ENCODE results near the gene SCN1A. TPM values are rescaled to one million over a fixed set of nuclear protein-coding genes. Genes with fewer than 3 reads are reported as not detected.

The SCN1A gene
- total and polyA plus RNA-seq, 12 donors: 0.11 to 1.3 (median 0.41) TPM; not detected in 1

GRCh38 chr2:165957030-165957675, 170.7 kb downstream of the SCN1A start:
- Histone ChIP-seq H3K27ac (no peak overlapping the region), H3K27me3 (no peaks in the 10 kb centered on the region), H3K4me3 (peak overlapping the region in 1 of 10 donors; percentile 23), H3K9me3 (no peaks in the 10 kb centered on the region), H3K36me3 (no peaks in the 10 kb centered on the region), H3K4me1 (peaks cover 3 to 20% (median 17%) of the 10 kb centered on the region in 9 donors)
- intact Hi-C loops (cut with DNase I): loop anchor here in 4 of 10 donors (5.0 to 10.0 kb wide), 2 partner anchors 168 to 170 kb away; partner anchors contain the start of gene SCN1A (in 4 of the 4)
- WGBS, 2 donors: 80 to 86% methylated on average over 56 to 60 of the region's 60 CpGs
- DNase-seq: peak in 1 of 2 donors; percentile 15
- no peak for TF ChIP-seq CTCF (IDR thresholded peaks at IDR 0.05)
- no peak for ATAC-seq

GRCh38 chr2:165953655-165954606, 173.9 kb downstream of the SCN1A start, which contains the start of gene TTC21B:
TSS of gene TTC21B (minus strand) at chr2:165953776. CDS start at chr2:165953705, 71 bp downstream.
- Histone ChIP-seq H3K4me3 (peak within 1 kb of the TSS; percentile 59 to 84 (median 79)), H3K36me3 (peaks cover 0 to 7% (median 3%) of the 10 kb centered on the region in 9 donors), H3K4me1 (peaks cover 3 to 35% (median 20%) of the 10 kb centered on the region in 9 donors), H3K27me3 (no peaks in the 10 kb centered on the region), H3K27ac (peak within 1 kb of the TSS; percentile 56 to 92 (median 84)), H3K9me3 (no peaks in the 10 kb centered on the region)
- intact Hi-C loops (cut with DNase I): loop anchor here in 9 of 10 donors (2.0 to 10.0 kb wide), 4 partner anchors 171 to 228 kb away; partner anchors contain the start of gene SCN1A (in 8 of the 9)
- TF ChIP-seq CTCF (IDR thresholded peaks at IDR 0.05): peak; percentile 75 to 89 (median 85)
- WGBS, 2 donors: 0 to 1% methylated on average over 55 of the region's 55 CpGs
- DNase-seq (peak; percentile 96), ATAC-seq (peak; percentile 99 to 100 (median 100))

- 0% methylated on average over 24 of the region's 24 CpGs for WGBS, 2 donors
- no peak for TF ChIP-seq CTCF (IDR thresholded peaks at IDR 0.05)
Measured at GRCh38 chr2:165953306-165953654, 174.5 kb downstream of the SCN1A start.

More at GRCh38 chr2:165953306-165953654, 174.5 kb downstream of the SCN1A start:
- Histone ChIP-seq H3K4me3 (peak overlapping the region; percentile 59 to 84 (median 79)), H3K9me3 (no peaks in the 10 kb centered on the region), H3K27me3 (no peaks in the 10 kb centered on the region), H3K27ac (peak overlapping the region; percentile 56 to 92 (median 84)), H3K4me1 (peaks cover 3 to 35% (median 20%) of the 10 kb centered on the region in 9 donors), H3K36me3 (peaks cover 0 to 14% (median 9%) of the 10 kb centered on the region in 9 donors)
- DNase-seq (no peak), ATAC-seq (peak; percentile 36 to 87 (median 59))
- intact Hi-C loops (cut with DNase I): loop anchor here in 9 of 10 donors (5.0 to 10.0 kb wide), 3 partner anchors 172 to 229 kb away; partner anchors contain the start of gene SCN1A (in 8 of the 9)

All from heart right ventricle (tissue), 16 donors.